ENCODE data around the gene TRIM3.
A peak's percentile ranks its signal among the peaks of the same experiment; 100 is the strongest.

DNA sequence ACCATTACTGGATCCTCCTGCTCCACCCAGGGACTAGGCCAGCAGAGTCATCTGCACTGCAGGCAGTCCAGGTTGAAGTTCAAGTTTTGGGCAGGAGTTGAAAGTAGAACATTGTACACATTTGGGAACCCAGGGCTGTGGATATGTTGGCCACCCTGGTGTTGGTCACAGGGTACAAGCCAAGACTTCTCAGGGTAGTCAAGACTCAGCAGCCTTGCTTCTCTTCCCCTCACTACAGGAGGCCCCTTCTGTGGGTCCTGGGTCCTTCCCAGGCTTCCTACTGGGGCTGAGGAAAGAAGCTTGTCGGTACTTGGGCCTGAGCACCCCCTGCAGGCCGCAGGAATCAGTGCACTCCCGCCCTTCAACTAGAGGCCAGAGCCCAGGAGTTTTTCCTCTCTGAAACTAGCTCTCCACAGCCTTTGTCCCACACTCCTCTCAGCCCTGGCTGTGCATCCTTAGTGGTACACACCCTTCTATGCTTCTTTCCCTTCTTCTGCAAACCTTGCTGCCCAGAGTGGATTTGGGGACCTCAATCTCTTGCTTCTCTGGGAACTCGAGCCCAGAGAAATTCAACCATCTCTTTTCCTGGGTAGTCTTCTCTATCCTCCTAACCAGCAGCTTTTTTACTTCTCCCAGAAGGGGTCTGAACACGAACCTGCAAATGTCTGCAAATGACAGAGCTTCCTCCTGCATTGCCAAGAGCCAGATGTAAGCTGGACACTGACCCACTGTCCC lies 30.3 kb downstream of the TRIM3 start:
- TF ChIP-seq, protein P1, sequence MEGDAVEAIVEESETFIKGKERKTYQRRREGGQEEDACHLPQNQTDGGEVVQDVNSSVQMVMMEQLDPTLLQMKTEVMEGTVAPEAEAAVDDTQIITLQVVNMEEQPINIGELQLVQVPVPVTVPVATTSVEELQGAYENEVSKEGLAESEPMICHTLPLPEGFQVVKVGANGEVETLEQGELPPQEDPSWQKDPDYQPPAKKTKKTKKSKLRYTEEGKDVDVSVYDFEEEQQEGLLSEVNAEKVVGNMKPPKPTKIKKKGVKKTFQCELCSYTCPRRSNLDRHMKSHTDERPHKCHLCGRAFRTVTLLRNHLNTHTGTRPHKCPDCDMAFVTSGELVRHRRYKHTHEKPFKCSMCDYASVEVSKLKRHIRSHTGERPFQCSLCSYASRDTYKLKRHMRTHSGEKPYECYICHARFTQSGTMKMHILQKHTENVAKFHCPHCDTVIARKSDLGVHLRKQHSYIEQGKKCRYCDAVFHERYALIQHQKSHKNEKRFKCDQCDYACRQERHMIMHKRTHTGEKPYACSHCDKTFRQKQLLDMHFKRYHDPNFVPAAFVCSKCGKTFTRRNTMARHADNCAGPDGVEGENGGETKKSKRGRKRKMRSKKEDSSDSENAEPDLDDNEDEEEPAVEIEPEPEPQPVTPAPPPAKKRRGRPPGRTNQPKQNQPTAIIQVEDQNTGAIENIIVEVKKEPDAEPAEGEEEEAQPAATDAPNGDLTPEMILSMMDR (IDR thresholded peaks at IDR 0.05) = peak; percentile 92
- TF ChIP-seq EZH2 (IDR thresholded peaks at IDR 0.05; ENCODE audit: borderline replicate concordance, insufficient read depth, low read depth, low read length, poor library complexity, severe bottlenecking) = no peak
